ENCODE measurements around the gene ATP1B2.

GRCh38 chr17:7688808-7689316, 38.1 kb downstream of the ATP1B2 start:
- no peak for TF ChIP-seq ZNF274 (IDR thresholded peaks at IDR 0.05; ENCODE audit: low read depth, low read length)
- no peak for TF ChIP-seq YY1 (IDR thresholded peaks at IDR 0.05; ENCODE audit: insufficient read depth, insufficient read length)

Data from NT2/D1 (cell line).